Smooth muscle cell (in vitro differentiated cells): ENCODE measurements around the gene SLITRK3. TPM values are rescaled to one million over a fixed set of nuclear protein-coding genes. Genes with fewer than 3 reads are reported as not detected.

Experiments
- DNase-seq: peaks from one replicate; lab custom pipeline; 2025; ENCODE audit not compliant: unreplicated experiment; lab: John Stamatoyannopoulos, UW
- H2AFZ ChIP-seq: fragments of 200-600 bp; sonication (generic); 2 replicates; pipeline ENCODE4 v1.6.0; 2016; ENCODE audit warnings: antibody characterized with exemption, low read depth, mild to moderate bottlenecking
- H3F3A ChIP-seq: fragments of 200-600 bp; sonication (generic); 2 replicates; pipeline ENCODE4 v1.6.0; 2017; ENCODE audit warnings: antibody characterized with exemption, low read depth
- H3K27ac ChIP-seq: fragments of 200-600 bp; sonication (generic); 2 replicates; pipeline ENCODE4 v1.5.1; 2016; ENCODE audit warnings: low read depth, mild to moderate bottlenecking
- H3K27me3 ChIP-seq: fragments of 200-600 bp; sonication (generic); 2 replicates; pipeline ENCODE4 v1.6.1; 2016; ENCODE audit warnings: low read depth, mild to moderate bottlenecking
- H3K36me3 ChIP-seq: fragments of 200-600 bp; sonication (generic); 2 replicates; pipeline ENCODE4 v1.5.1; 2016; ENCODE audit warnings: low read depth
- H3K4me1 ChIP-seq: fragments of 200-600 bp; sonication (generic); 2 replicates; pipeline ENCODE4 v1.5.1; 2016; ENCODE audit warnings: low read depth
- H3K4me2 ChIP-seq: fragments of 200-600 bp; sonication (generic); 2 replicates; pipeline ENCODE4 v1.6.0; 2016; ENCODE audit warnings: mild to moderate bottlenecking
- H3K4me3 ChIP-seq: fragments of 200-600 bp; sonication (generic); 2 replicates; pipeline ENCODE4 v1.5.1; 2016; ENCODE audit warnings: mild to moderate bottlenecking
- H3K79me2 ChIP-seq: fragments of 200-600 bp; sonication (generic); 2 replicates; pipeline ENCODE4 v1.6.0; 2016; ENCODE audit warnings: low read depth, mild to moderate bottlenecking
- H3K9ac ChIP-seq: fragments of 200-600 bp; sonication (generic); 2 replicates; pipeline ENCODE4 v1.6.0; 2016; ENCODE audit warnings: low read depth
- H3K9me3 ChIP-seq: fragments of 200-600 bp; sonication (generic); replicated peaks from 2 replicates; pipeline ENCODE4 v1.5.1; 2016; ENCODE audit warnings: low read depth
- H4K20me1 ChIP-seq: fragments of 200-600 bp; sonication (generic); 2 replicates; pipeline ENCODE4 v1.6.0; 2016; ENCODE audit warnings: low read depth
- CTCF ChIP-seq: fragments of 200-600 bp; sonication (generic); IDR thresholded peaks from 2 replicates; pipeline ENCODE4 v1.5.1; 2017; ENCODE audit warnings: borderline replicate concordance, mild to moderate bottlenecking, antibody characterized with exemption; ENCODE audit not compliant: insufficient read depth, poor library complexity, severe bottlenecking
- WGBS: methylation state at CpG from one replicate; pipeline ENCODE4 v1.1.7; 2016; ENCODE audit warnings: low lambda C conversion rate; 5-methylcytosine and 5-hydroxymethylcytosine counted together
- polyA plus RNA-seq: library from polyadenylated mRNA; unstranded; fragments of >200 nt; fragmentation: Nextera tagmentation; extraction: Ambion mirVana; gene quantifications from 2 replicates; pipeline ENCODE4 v1.2.1, GENCODE V29; 2016
- total RNA-seq: library from RNA; depleted of rRNA; stranded (reverse); fragments of >200 nt; gene quantifications from 2 replicates; pipeline ENCODE4 v1.2.3, GENCODE V29; 2014

Gene SLITRK3
- total and polyA plus RNA-seq, 2 experiments from 2014 or later, result not detected

GRCh38 chr3:165202995-165203394 lies 6.8 kb upstream of the SLITRK3 start:
- Histone ChIP-seq H2AFZ (no peak overlapping the region), H3K9me3 (no peaks in the 10 kb centered on the region), H3K9ac (no peak overlapping the region), H3K27ac (no peak overlapping the region), H3K79me2 (no peaks in the 10 kb centered on the region), H3K4me2 (no peak overlapping the region), H3K4me3 (no peak overlapping the region), H4K20me1 (no peaks in the 10 kb centered on the region), H3K36me3 (no peaks in the 10 kb centered on the region), H3K4me1 (no peaks in the 10 kb centered on the region), H3K27me3 (peaks cover 55% of the 10 kb centered on the region), H3F3A (no peaks in the 10 kb centered on the region)
- no peak for TF ChIP-seq CTCF
- WGBS, result 87% methylated on average over 5 of the region's 5 CpGs
- DNase-seq, result no peak

GRCh38 chr3:165201964-165202363 lies 5.8 kb upstream of the SLITRK3 start:
- no peaks in the 10 kb centered on the region for H3K9me3 ChIP-seq
- H3K4me3 ChIP-seq, result no peak overlapping the region
- H3K36me3 ChIP-seq, result no peaks in the 10 kb centered on the region
- H3K27ac ChIP-seq, result no peak overlapping the region
- no peak overlapping the region for H2AFZ ChIP-seq
- no peaks in the 10 kb centered on the region for H3K79me2 ChIP-seq
- TF ChIP-seq CTCF, result no peak
- WGBS, result 89% methylated on average over 2 of the region's 2 CpGs
- peaks cover 3% of the 10 kb centered on the region for H3K4me1 ChIP-seq
- H3F3A ChIP-seq, result no peaks in the 10 kb centered on the region
- H3K9ac ChIP-seq, result no peak overlapping the region
- H4K20me1 ChIP-seq, result no peaks in the 10 kb centered on the region
- H3K27me3 ChIP-seq, result peaks cover 61% of the 10 kb centered on the region
- DNase-seq, result no peak
- no peak overlapping the region for H3K4me2 ChIP-seq

GRCh38 chr3:165197481-165197800 lies 1.3 kb upstream of the SLITRK3 start:
- H3F3A ChIP-seq, result no peaks in the 10 kb centered on the region
- H3K9me3 ChIP-seq, result no peaks in the 10 kb centered on the region
- peak overlapping the region; percentile 59 for H3K4me3 ChIP-seq
- peak overlapping the region; percentile 97 for H3K4me2 ChIP-seq
- no peaks in the 10 kb centered on the region for H3K36me3 ChIP-seq
- H3K9ac ChIP-seq, result no peak overlapping the region
- no peaks in the 10 kb centered on the region for H4K20me1 ChIP-seq
- no peak overlapping the region for H2AFZ ChIP-seq
- peaks cover 24% of the 10 kb centered on the region for H3K4me1 ChIP-seq
- no peak overlapping the region for H3K27ac ChIP-seq
- H3K79me2 ChIP-seq, result no peaks in the 10 kb centered on the region
- no peak for DNase-seq
- 6% methylated on average over 3 of the region's 3 CpGs for WGBS
- no peak for TF ChIP-seq CTCF
- H3K27me3 ChIP-seq, result peaks cover 93% of the 10 kb centered on the region

- H3K4me3 ChIP-seq, result peak overlapping the region; percentile 59
- no peaks in the 10 kb centered on the region for H3K9me3 ChIP-seq
- H2AFZ ChIP-seq, result peak overlapping the region; percentile 49
- H3K79me2 ChIP-seq, result no peaks in the 10 kb centered on the region
- H4K20me1 ChIP-seq, result no peaks in the 10 kb centered on the region
- no peak overlapping the region for H3K9ac ChIP-seq
- H3K36me3 ChIP-seq, result no peaks in the 10 kb centered on the region
- peaks cover 98% of the 10 kb centered on the region for H3K27me3 ChIP-seq
- peaks cover 30% of the 10 kb centered on the region for H3K4me1 ChIP-seq
- H3K4me2 ChIP-seq, result peak overlapping the region; percentile 97
- 6% methylated on average over 27 of the region's 50 CpGs for WGBS
- no peak for DNase-seq
- H3K27ac ChIP-seq, result no peak overlapping the region
- no peak for TF ChIP-seq CTCF
- H3F3A ChIP-seq, result no peaks in the 10 kb centered on the region
Measured at GRCh38 chr3:165196577-165197480, 645 bp upstream of the SLITRK3 start.
